NCI-H187 (cell line): ENCODE data around the gene BRD3OS.

Source experiments
- DNase-seq, 2 experiments: peaks; one replicate each; lab custom pipeline; 2025; lab: John Stamatoyannopoulos, UW

Gene BRD3OS

DNA sequence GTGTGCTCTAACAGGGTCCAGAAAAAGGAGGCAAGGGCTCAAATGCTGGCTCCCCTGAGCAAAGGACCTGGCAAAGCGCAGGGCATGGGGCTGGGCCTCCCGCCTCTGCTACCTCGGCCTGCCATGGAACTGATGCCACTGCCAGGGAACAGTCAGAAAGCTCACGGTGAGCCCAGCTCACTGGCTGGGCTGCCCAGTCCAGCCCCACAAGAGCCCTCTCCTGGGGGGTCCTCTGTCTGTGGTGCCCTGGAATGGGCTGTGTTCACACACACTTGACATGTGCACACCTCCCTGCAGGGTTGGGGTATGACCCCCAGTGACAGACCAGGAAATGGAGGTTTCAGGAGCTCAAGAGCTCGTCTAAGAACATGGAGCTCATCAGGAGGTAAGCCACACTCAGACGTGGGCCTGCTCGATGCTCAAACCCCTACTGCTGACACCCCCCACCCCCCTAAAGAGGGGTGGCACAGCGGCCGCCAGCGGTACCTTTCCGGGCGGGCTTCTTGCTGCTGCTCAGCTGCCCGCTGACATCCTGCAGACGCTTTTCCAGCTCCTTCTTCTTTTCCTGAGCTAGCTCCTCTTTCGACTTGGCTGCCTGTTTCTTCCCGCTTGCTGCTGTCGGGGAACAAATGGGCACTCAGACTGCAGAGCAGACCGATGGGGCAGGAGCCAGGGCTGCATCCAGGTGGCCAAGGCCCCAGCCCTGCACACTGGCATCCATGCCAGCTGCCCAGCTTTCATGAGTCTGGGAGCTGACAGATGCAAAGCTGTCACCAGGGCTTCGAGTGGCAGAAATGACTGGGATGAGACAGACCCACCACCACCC, 9.1 kb downstream of the BRD3OS start:
- DNase-seq = no peak

DNA sequence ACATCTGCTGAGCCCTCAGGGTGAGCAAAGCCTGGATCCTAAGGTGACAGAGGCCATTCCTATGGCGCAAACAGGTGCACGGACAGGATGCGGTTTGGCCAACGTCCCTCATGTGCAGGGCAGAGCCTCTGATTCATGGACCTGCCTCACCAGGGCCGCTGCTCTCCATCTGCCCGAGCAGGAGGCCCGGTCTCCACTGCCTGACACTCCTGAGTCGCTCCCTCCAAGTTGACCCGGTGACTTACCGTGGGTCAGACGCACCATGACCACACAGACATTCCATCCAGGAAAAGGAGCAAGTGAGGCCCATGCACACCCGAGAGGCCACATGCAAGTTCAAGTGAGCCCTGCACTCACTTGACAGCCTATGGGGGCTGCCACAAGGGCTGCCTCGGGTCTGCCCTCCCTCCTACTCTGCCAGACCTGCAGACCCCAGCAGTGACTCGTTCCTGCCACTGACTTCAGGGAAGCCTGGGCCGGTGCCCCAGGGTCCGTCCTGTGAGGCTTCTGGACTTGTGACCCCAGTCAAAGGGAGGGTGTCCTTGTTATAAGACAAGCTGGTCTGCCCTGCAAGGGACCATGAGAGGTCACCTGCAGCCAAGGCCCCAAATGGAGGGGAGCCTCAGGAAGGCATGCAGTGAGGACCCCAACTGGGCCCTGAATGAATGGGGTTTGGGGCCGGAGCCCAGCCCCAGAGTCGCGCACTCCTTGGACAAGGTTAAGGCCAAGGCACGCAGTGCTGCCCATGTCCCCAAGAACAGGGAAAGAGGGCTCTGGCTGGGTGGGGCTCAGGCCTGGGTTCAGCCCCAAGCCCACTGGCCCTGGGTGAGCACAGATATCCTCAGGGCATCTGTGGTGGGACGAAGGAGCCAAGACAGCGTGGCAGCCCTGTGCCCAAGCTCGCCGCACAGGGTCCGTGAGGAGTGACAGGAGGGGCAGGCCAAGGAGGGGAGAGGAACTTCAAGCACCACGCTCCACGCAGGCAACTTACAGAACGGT, 10.1 kb downstream of the BRD3OS start:
- no peak for DNase-seq

DNA sequence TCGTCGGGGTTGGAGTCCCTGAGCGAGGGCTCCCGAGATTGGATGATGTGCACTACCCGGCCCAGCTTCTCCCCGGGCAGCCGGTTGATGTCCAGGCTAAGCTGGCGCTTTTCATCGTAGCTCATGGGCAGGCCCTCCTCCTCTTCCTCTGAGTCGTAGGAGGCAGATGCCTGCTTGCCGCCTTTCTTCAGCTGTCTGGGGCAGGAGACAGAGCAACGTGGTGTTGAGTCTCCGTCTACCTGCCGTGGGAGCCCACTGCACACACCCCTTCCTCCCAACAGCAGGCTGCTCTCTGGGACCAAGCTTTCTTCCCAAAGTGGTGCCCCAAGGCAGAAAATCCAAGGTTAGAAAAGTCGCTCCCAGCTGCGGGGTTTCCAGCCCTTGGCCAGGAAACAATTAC, 10.8 kb downstream of the BRD3OS start:
- no peak for DNase-seq

DNA sequence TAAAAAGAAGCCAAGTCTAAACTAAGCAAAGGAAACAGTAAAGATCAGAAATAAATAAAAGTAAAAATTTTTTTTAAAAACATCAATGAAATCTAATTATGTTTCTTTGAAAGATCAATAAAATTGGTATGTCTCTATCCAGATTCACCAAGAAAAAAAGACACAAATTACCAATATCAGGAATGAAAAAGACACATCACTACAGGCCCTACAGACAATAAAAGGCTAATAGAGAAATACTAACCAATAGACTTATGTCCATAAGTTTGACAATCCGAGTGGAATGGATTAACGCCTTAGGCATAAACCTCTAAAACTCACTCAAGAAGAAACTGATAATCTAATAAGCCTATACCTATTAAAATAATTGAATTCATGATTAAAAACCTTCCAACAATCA, 12.4 kb downstream of the BRD3OS start:
- no peak for DNase-seq

DNA sequence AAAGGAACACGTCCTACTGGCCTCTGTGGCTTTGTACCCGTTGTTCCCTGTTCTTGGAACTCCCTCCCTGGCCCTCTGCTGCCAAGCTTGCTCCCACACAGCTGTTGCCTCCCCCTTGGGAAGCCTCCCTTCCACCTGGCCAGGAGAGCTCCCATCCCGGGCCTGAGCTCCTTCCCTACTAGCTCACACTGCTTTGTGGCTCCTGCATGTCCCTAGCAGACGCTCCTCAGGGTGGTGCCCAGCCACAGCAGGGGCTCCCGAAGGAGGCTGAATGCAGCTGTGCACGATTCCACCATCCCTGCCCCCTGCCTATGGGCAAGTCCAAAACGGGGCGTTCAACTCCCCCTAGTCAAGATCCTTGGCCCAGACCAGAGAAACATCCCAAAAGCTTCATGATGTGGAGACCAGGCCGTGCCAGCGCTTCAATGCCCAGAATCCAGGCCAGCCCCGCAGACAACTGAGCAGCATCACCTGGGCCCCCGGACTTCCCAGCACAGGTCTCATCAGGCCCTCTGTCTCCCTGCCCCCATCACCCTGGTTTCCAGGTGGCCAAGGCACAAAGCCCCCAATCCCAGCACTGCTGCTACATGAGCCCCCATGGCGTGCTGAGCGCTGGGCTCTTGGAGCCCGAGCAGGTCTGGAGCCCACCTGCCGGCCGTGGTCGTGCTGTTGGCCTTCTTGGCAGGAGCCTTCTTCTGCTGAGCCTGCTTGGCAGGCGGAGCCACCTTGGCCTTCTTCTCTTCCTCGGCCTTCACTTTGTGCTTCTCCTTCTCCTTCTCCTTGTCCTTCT, 14.3 kb downstream of the BRD3OS start:
- DNase-seq = no peak

DNA sequence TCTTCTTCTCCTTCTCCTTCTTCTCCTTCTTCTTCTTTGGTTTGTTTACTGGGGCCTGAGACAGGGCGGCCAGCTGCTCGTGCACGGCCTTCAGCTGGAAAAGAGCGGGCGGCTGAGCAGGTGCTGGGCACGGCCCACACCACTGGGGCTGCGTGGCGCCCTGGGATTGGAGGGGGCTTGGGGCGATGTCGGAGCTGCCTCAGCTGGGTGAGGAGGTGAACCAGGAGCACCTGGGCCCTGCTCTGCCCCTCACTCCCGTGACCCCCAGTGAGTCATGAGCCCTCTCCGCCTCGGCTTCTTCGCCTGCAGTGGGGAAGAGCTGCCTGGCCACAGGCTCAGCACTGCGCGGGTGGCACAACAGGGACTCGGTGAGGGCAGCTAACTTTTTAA, 14.9 kb downstream of the BRD3OS start:
- DNase-seq = no peak

DNA sequence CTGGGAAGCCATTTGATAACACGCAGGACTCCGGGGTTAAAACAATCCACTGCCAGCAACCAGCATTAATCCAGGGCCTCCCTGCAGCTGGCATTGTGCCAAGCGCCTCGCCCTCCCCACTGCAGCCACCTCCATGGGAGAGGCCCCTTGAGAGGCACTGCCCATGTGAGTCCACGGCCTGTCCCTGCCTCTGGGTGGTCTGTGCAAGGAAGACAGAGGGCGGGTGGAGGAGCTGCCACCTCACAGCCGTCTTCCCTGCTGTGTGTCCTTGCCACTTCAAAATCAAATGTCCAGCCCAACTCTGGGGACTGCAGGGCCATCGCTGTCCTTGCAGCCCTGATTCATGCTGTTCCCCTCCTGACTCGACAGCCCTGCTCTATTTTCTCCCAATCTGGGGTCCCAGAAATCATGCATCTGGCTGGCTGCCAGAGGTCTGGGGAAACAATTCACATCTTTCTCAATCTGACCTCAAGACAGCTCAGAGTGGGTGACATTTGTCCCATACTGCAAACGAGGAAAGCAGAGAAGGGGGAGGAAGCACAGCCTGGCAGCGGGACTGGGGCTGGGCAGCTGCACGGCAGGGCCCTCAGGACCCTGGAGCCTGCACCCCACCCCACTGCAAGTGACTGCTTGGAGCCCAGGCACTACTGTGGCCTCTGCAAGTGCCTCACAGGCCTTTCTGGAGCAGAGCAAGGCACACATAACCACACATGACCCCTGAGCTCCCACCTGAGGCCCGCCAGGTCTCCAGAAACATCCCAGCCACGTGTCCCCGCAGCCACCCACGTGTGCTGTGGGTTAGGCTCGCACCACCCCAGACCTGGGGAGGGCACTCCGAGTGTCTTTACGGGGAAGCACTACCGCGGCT, 15.7 kb downstream of the BRD3OS start:
- no peak for DNase-seq

DNA sequence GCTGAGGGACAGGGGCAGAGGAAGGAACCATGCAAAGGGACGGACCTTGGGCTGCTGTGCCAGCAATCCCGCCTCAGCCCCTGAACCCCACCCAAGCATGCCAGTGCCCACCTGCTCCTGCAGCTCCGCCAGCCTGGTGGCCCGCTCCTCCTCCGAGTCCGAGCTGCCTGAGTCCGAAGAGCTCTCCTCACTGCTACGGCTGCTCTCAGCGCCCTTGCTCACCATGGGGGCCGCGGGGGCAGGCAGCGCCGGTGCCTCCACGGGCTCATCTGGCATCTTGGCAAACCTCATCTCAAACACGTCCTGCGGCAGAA, 16.3 kb downstream of the BRD3OS start:
- no peak for DNase-seq

DNA sequence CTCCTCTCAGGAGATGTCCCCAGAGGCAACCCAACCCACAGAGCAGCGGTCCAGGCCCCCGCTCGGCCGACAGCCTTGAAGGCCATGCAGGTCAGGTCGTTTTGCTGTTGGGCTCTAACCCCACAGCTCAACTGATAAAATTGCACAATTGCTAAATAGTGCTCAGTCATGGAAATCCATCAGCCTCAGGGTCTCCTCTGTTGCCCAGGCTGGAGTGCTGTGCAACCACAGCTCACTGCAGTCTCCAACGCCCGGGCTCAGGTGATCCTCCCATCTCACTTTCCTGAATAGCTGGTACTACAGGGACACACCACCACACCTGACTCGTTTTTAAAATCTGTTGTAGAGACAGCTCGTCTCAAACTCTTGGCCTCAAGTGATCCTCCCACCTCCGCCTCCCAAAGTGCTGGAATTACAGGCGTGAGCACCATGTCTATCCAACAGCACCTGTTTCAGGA, 18.3 kb downstream of the BRD3OS start:
- DNase-seq = no peak

DNA sequence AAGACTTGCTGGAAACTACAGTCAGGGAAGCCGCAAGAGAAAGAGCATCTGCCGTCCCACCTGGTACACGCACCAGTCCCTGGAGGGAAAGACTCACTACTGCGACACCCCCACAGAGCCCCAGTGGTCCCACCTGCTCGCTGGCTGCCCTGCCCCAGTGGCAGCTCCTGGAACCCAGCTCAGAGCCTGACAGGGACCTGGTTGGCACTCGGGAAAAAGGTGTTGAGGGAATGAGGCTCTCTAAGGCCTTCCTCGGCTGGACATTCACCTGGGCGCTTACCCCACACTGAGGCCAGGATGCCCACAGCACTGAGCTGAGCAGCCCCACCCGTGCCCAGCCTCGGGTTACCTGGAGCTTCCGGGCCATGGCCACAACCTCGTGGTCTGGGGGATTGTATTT, 19.7 kb downstream of the BRD3OS start:
- no peak for DNase-seq

DNA sequence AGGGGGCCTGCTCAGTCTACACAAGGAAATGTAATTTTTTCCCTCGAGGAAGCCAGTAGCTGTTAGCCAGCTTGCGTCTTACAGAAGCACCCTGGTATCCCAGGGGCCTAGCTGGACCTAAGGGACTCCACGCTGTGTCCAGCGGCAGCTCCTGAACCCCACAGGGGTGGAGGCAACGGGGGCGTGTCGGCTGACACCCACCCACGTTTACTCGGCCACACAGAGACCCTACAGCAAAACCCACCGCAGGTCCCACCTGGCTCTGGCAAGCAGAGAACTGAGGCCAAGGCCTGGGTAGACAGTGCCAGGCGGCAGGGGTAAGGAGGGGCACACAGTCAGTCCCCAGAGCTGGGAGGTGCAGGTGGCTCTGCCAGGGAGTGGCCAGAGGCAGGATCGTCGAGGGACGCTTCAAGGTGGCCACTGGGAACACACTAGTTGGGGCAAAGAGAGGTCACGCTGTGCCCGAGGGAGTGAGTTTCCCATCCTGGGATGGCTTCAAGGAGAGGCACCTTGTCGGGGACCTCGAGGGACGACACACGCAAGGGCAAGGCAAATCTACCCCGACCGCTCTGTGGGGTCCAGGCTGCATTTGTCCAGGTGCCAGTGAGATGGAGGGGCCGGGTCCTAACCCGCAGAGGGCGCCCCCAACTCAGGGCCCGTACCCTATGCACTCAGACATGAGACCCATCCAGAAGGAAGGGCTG, 20.7 kb downstream of the BRD3OS start:
- DNase-seq = no peak

DNA sequence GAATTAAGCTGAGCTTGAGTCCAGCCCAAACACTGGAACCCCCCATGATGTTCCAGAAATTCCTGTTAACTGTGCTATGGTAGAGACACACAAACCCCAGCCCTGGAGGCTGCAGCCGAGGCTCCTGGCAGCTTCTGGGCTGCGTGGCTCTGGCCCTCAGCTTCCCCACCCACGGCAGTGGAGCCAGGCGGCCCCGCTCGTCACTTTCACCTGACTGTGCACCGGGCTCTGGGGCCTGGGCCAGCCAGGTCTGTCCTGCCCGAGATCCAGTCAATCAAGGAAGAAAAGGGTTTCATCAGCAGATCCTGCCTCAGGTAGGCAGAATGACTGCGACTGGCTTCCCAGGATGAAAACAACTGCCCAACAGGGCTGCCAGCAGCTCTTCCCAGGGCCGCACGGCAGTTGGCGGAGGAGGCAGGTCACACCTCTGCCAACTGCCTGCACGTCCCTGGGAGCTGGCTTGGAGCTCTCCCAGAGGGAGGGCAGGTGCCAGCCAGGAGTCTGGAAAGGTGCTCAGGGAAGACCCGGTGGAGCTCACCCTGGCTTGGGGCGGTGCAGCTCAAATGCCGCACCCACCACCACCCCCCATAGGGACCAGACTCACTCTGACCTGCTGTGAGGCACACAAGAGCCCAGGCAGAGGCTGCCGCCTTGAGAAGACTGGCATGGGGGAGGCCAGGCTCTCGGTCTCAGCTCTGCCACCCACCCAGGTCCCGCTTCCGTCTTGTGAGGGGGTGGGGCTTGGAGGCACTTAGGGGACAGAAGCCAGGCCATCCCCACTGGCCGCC, 21.8 kb downstream of the BRD3OS start:
- no peak for DNase-seq

DNA sequence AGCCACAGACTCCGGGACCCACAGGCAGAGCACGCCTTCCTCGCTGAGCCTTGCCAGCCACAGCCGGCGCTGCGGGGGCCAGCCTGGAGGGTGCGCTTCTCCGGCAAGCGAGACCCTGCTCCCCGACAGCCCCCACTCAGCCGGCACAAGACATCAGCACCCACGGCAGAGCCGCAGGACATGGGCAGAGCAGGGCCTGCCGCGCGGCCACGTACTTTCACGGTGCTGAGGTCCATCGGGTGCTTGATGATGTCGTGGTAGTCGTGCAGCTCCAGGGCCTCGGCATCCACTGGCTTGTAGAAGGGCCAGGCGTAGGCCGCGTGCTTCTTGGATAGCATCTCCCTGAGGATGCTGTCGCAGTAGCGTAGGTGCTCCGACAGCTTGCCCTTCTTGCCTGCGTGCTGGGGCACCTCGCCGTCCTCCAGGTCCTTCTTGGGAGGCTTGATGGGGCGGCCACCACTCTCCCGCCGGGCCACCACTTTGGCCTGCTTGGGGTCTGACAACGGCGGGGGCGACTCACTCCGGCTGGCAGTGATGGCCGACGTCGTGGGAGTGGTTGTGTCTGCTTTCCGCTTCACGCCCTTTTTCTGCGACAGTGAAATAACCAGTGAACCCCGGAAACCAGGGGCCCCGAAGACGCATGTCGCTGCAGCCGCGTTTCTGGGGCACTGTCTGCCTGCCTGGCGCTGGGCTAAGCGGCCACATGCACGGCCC, 22.7 kb downstream of the BRD3OS start:
- no peak for DNase-seq

DNA sequence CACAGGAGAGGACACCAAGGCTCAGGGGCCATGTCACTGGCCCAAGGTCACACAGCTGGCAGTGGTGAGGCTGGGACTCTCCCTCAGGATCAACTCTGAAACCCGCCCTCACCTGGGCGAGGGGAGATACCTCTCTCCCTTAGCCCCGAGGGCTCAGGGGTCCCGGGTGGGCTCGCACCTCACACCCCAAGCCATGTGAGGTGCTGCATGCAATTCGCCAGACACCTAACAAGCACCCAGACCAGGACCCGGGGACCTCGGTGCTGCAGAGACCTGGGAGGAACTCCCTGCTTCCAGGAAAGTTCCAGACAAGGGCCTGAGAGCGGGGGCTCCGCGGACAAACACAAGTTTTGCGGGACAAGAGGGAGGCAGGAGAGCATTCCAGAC, 23.3 kb downstream of the BRD3OS start:
- no peak for DNase-seq

DNA sequence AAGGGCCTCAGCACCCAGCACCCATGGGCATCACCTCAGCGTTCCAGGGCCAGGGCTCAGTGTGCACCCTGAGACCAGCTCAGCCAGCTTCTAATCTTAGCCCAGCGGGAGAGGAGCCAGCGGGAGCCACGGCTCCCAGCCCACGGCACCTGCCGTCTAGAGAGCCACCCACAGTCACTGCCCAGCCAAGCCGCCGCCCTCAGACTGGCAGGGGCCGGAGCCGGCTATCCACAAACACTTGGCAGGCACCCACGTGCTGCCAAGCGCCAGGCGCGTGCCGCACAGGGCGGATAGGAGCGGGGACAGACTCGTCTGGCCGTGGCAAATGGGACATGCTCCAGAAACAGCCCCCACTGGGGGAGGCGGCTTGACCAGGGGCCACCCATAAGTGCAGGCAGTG, 24.0 kb downstream of the BRD3OS start:
- DNase-seq = no peak

DNA sequence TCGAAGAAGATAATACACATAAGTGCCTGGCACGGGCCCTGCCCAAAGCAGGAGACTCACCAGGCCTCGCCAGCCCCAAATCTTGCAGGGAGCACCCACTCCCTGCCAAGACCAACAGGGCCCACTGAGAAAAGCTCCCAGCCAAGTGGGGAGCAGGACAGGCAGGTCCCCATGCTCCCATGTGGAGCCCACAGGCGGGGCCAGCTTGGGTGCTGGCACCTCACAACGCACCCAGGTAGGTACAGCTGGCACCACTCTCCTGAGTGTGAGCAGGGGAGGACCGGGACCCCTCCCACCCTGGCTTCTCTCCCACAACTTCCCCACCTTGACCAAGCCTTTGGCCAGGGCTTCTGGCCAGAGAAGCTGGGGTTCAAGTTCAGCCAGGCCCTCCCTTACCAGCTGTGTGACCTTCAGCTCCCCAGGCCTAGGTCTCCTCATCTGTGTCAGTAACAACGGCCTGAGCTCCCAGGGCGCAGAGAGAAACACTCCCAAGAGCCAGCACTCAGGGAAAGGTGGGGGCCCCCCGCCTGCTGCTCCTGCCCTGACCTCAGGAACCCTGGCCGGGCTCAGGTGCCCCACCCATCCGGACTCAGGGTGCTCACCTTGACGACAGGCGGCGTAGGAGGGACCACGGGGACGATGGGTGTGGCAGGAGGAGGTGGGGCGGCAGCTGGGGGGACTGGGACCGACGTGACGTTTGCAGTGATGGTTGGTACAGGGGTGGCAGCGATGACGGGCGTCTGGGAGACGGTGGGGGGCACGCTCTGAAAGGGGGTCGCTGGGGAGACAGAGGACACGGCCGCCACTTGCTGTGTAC, 24.7 kb downstream of the BRD3OS start:
- no peak for DNase-seq

DNA sequence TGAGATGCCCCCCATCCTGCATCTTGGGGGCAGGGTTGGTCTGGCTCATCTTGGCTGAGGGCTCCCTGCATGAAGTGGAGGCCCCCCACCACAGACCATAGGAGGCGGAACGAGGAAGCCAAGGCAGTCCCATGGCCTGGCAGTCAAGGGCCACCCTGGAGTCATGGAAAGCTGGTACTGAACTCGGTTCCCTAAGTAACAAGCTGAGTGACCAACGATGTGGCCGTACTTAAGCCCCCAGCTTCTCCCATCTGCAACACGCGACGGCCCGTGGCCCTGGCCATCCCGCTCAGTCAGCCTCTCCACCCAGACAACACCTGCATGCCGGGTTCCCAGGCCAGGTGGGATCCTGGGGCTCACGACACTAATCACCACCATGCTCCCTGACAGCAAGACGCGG, 25.4 kb downstream of the BRD3OS start:
- no peak for DNase-seq

DNA sequence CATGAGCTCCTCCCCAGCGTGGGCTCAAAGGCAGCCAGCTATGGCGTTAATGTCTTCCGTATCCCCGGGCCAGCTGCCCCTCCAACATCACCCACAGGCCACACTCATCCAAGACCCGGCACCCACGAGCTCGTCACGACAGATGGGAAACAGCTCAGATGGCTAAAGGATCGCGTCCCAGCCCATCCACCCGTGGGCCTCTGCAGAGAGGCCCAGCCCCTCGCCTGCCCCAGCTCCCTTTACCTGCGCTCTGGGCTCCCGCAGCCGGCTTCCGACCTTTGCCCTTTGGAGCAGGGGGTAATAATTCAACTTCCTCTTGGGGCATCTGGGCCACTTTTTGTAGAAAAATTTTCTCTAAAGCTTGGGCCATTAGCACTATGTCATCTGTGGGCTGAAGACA, 26.0 kb downstream of the BRD3OS start:
- DNase-seq = no peak
